ENCODE results near the gene CALCOCO1.

The CALCOCO1 gene

GRCh38 chr12:53696285-53696654 lies 31.0 kb downstream of the CALCOCO1 start:
- 3% methylated on average over 11 of the region's 11 CpGs for WGBS

GRCh38 chr12:53695152-53696145 lies 31.8 kb downstream of the CALCOCO1 start:
- no peak overlapping the region for H3K4ac ChIP-seq (ENCODE audit: low read depth in 1 of 2, low read length in 2 of 2)
- H2AK5ac ChIP-seq (ENCODE audit: low read length, severe bottlenecking), result no peak overlapping the region
- no peak overlapping the region for H2BK5ac ChIP-seq (ENCODE audit: low read depth, low read length, poor library complexity, severe bottlenecking)
- no peak overlapping the region for H3K23ac ChIP-seq (ENCODE audit: low read length in 2 of 2)
- H4K8ac ChIP-seq (ENCODE audit: low read length), result no peak overlapping the region
- no peaks in the 10 kb centered on the region for H3K36me3 ChIP-seq (ENCODE audit: control insufficient read depth in 1 of 2, insufficient read depth in 2 of 2, low read depth in 1 of 2, low read length in 2 of 2)
- H2BK15ac ChIP-seq (ENCODE audit: low read depth, poor library complexity, severe bottlenecking), result peak overlapping the region; percentile 21
- H3K4me1 ChIP-seq (ENCODE audit: control insufficient read depth, insufficient read depth, low read depth, low read length), result peaks cover 11% of the 10 kb centered on the region
- WGBS, result 7% methylated on average over 56 of the region's 57 CpGs
- H3K9me3 ChIP-seq (ENCODE audit: control insufficient read depth, low read length), result no peaks in the 10 kb centered on the region
- no peaks in the 10 kb centered on the region for H3K79me1 ChIP-seq (replicated peaks; ENCODE audit: low read length, poor library complexity, severe bottlenecking)
- H2BK120ac ChIP-seq (ENCODE audit: low read depth, low read length), result no peak overlapping the region
- peak overlapping the region; percentile 38 to 42 for H3K18ac ChIP-seq (ENCODE audit: low read depth in 1 of 2, low read length in 2 of 2)
- peak overlapping the region; percentile 72 for H3K27ac ChIP-seq (ENCODE audit: low read length, poor library complexity, severe bottlenecking)
- H2AFZ ChIP-seq (ENCODE audit: low read depth, low read length), result no peak overlapping the region
- H3K4me3 ChIP-seq (ENCODE audit: insufficient read depth in 1 of 2, low read depth in 1 of 2, low read length in 2 of 2), result peak overlapping the region; percentile 41 to 60
- H4K91ac ChIP-seq (ENCODE audit: low read length), result no peak overlapping the region
- peak; percentile 77 for DNase-seq
- no peak overlapping the region for H3K14ac ChIP-seq (ENCODE audit: low read length in 2 of 2)
- peaks cover 35 to 50% of the 10 kb centered on the region in 2 experiments for H3K27me3 ChIP-seq (ENCODE audit: control insufficient read depth in 1 of 2, insufficient read depth in 1 of 2, low read length in 2 of 2)
- H2BK12ac ChIP-seq (ENCODE audit: low read length in 2 of 2), result no peak overlapping the region
- H3K4me2 ChIP-seq (ENCODE audit: low read length, poor library complexity, severe bottlenecking), result peak overlapping the region; percentile 76
- H3K9ac ChIP-seq (ENCODE audit: low read length), result peak overlapping the region; percentile 69

More at GRCh38 chr12:53696285-53696654, 31.0 kb downstream of the CALCOCO1 start:
- H3K23ac ChIP-seq (ENCODE audit: low read length in 2 of 2), result no peak overlapping the region
- H3K36me3 ChIP-seq (ENCODE audit: control insufficient read depth in 1 of 2, insufficient read depth in 2 of 2, low read depth in 1 of 2, low read length in 2 of 2), result no peaks in the 10 kb centered on the region
- no peak overlapping the region for H3K4ac ChIP-seq (ENCODE audit: low read depth in 1 of 2, low read length in 2 of 2)
- H3K14ac ChIP-seq (ENCODE audit: low read length in 2 of 2), result no peak overlapping the region
- H3K9me3 ChIP-seq (ENCODE audit: control insufficient read depth, low read length), result no peaks in the 10 kb centered on the region
- no peak overlapping the region for H2AK5ac ChIP-seq (ENCODE audit: low read length, severe bottlenecking)
- H3K18ac ChIP-seq (ENCODE audit: low read depth in 1 of 2, low read length in 2 of 2), result no peak overlapping the region
- no peak overlapping the region for H2BK12ac ChIP-seq (ENCODE audit: low read length in 2 of 2)
- H2BK5ac ChIP-seq (ENCODE audit: low read depth, low read length, poor library complexity, severe bottlenecking), result no peak overlapping the region
- no peak overlapping the region for H4K8ac ChIP-seq (ENCODE audit: low read length)
- peak; percentile 87 for DNase-seq
- H3K27ac ChIP-seq (ENCODE audit: low read length, poor library complexity, severe bottlenecking), result peak overlapping the region; percentile 72
- no peak overlapping the region for H2AFZ ChIP-seq (ENCODE audit: low read depth, low read length)
- H2BK15ac ChIP-seq (ENCODE audit: low read depth, poor library complexity, severe bottlenecking), result no peak overlapping the region
- H3K4me1 ChIP-seq (ENCODE audit: control insufficient read depth, insufficient read depth, low read depth, low read length), result peaks cover 11% of the 10 kb centered on the region
- H3K79me1 ChIP-seq (replicated peaks; ENCODE audit: low read length, poor library complexity, severe bottlenecking), result no peaks in the 10 kb centered on the region
- no peak overlapping the region for H3K9ac ChIP-seq (ENCODE audit: low read length)
- H3K27me3 ChIP-seq (ENCODE audit: control insufficient read depth in 1 of 2, insufficient read depth in 1 of 2, low read length in 2 of 2), result peaks cover 39 to 58% of the 10 kb centered on the region in 2 experiments
- H3K4me3 ChIP-seq (ENCODE audit: insufficient read depth in 1 of 2, low read depth in 1 of 2, low read length in 2 of 2), result peak overlapping the region in 1 of 2 experiments; percentile 56
- no peak overlapping the region for H2BK120ac ChIP-seq (ENCODE audit: low read depth, low read length)
- H3K4me2 ChIP-seq (ENCODE audit: low read length, poor library complexity, severe bottlenecking), result peak overlapping the region; percentile 76
- no peak overlapping the region for H4K91ac ChIP-seq (ENCODE audit: low read length)

- no peak overlapping the region for H3K23ac ChIP-seq (ENCODE audit: low read length in 2 of 2)
- 23% methylated on average over 13 of the region's 16 CpGs for WGBS
- H3K36me3 ChIP-seq (ENCODE audit: control insufficient read depth in 1 of 2, insufficient read depth in 2 of 2, low read depth in 1 of 2, low read length in 2 of 2), result no peaks in the 10 kb centered on the region
- peak overlapping the region; percentile 69 for H3K9ac ChIP-seq (ENCODE audit: low read length)
- H3K14ac ChIP-seq (ENCODE audit: low read length in 2 of 2), result no peak overlapping the region
- DNase-seq, result no peak
- H2BK12ac ChIP-seq (ENCODE audit: low read length in 2 of 2), result peak overlapping the region in 1 of 2 experiments; percentile 45
- H3K27me3 ChIP-seq (ENCODE audit: control insufficient read depth in 1 of 2, insufficient read depth in 1 of 2, low read length in 2 of 2), result peaks cover 28 to 43% of the 10 kb centered on the region in 2 experiments
- peak overlapping the region; percentile 76 for H3K4me2 ChIP-seq (ENCODE audit: low read length, poor library complexity, severe bottlenecking)
- H2AK5ac ChIP-seq (ENCODE audit: low read length, severe bottlenecking), result no peak overlapping the region
- H2AFZ ChIP-seq (ENCODE audit: low read depth, low read length), result no peak overlapping the region
- H3K4me3 ChIP-seq (ENCODE audit: insufficient read depth in 1 of 2, low read depth in 1 of 2, low read length in 2 of 2), result peak overlapping the region in 1 of 2 experiments; percentile 60
- no peak overlapping the region for H3K4ac ChIP-seq (ENCODE audit: low read depth in 1 of 2, low read length in 2 of 2)
- H2BK15ac ChIP-seq (ENCODE audit: low read depth, poor library complexity, severe bottlenecking), result no peak overlapping the region
- no peak overlapping the region for H2BK120ac ChIP-seq (ENCODE audit: low read depth, low read length)
- no peak overlapping the region for H2BK5ac ChIP-seq (ENCODE audit: low read depth, low read length, poor library complexity, severe bottlenecking)
- H4K91ac ChIP-seq (ENCODE audit: low read length), result no peak overlapping the region
- H4K8ac ChIP-seq (ENCODE audit: low read length), result no peak overlapping the region
- H3K9me3 ChIP-seq (ENCODE audit: control insufficient read depth, low read length), result no peaks in the 10 kb centered on the region
- H3K18ac ChIP-seq (ENCODE audit: low read depth in 1 of 2, low read length in 2 of 2), result no peak overlapping the region
- H3K4me1 ChIP-seq (ENCODE audit: control insufficient read depth, insufficient read depth, low read depth, low read length), result peaks cover 11% of the 10 kb centered on the region
- H3K27ac ChIP-seq (ENCODE audit: low read length, poor library complexity, severe bottlenecking), result no peak overlapping the region
- no peaks in the 10 kb centered on the region for H3K79me1 ChIP-seq (replicated peaks; ENCODE audit: low read length, poor library complexity, severe bottlenecking)
Observed at GRCh38 chr12:53694756-53695151, 32.5 kb downstream of the CALCOCO1 start.

GRCh38 chr12:53688134-53688533 lies 39.1 kb downstream of the CALCOCO1 start:
- Histone ChIP-seq H3K79me1 (replicated peaks; ENCODE audit: low read length, poor library complexity, severe bottlenecking) (no peaks in the 10 kb centered on the region), H3K36me3 (ENCODE audit: control insufficient read depth in 1 of 2, insufficient read depth in 2 of 2, low read depth in 1 of 2, low read length in 2 of 2) (no peaks in the 10 kb centered on the region), H4K8ac (ENCODE audit: low read length) (no peak overlapping the region), H3K27ac (ENCODE audit: low read length, poor library complexity, severe bottlenecking) (no peak overlapping the region), H3K23ac (ENCODE audit: low read length in 2 of 2) (no peak overlapping the region), H2AK5ac (ENCODE audit: low read length, severe bottlenecking) (no peak overlapping the region), H3K14ac (ENCODE audit: low read length in 2 of 2) (no peak overlapping the region), H3K9ac (ENCODE audit: low read length) (no peak overlapping the region), H3K18ac (ENCODE audit: low read depth in 1 of 2, low read length in 2 of 2) (no peak overlapping the region), H4K91ac (ENCODE audit: low read length) (no peak overlapping the region), H2BK12ac (ENCODE audit: low read length in 2 of 2) (no peak overlapping the region), H3K4me2 (ENCODE audit: low read length, poor library complexity, severe bottlenecking) (no peak overlapping the region), H2BK120ac (ENCODE audit: low read depth, low read length) (no peak overlapping the region), H2BK5ac (ENCODE audit: low read depth, low read length, poor library complexity, severe bottlenecking) (no peak overlapping the region), H2BK15ac (ENCODE audit: low read depth, poor library complexity, severe bottlenecking) (no peak overlapping the region), H3K27me3 (ENCODE audit: control insufficient read depth in 1 of 2, insufficient read depth in 1 of 2, low read length in 2 of 2) (peaks cover 0 to 4% of the 10 kb centered on the region in 2 experiments), H3K4me1 (ENCODE audit: control insufficient read depth, insufficient read depth, low read depth, low read length) (no peaks in the 10 kb centered on the region), H3K4ac (ENCODE audit: low read depth in 1 of 2, low read length in 2 of 2) (no peak overlapping the region), H3K4me3 (ENCODE audit: insufficient read depth in 1 of 2, low read depth in 1 of 2, low read length in 2 of 2) (no peak overlapping the region), H3K9me3 (ENCODE audit: control insufficient read depth, low read length) (no peaks in the 10 kb centered on the region), H2AFZ (ENCODE audit: low read depth, low read length) (no peak overlapping the region)
- 82% methylated on average over 3 of the region's 4 CpGs for WGBS
- no peak for DNase-seq

All from mesenchymal stem cell (in vitro differentiated cells and primary cell).